ENCODE data around the gene ZNRD2.

- TF ChIP-seq EZH2phosphoT487 (IDR thresholded peaks at IDR 0.05; ENCODE audit: borderline replicate concordance) (no peak), ZNF274 (IDR thresholded peaks at IDR 0.05; ENCODE audit: low read depth, low read length) (no peak), ATF3 (IDR thresholded peaks at IDR 0.05) (no peak), POLR2A (IDR thresholded peaks at IDR 0.05; ENCODE audit: borderline replicate concordance, extremely low read depth, insufficient read depth, insufficient read length) (no peak), RAD21 (IDR thresholded peaks at IDR 0.05; ENCODE audit: low read depth) (no peak), EZH2 (IDR thresholded peaks at IDR 0.05) (no peak), ZFX (IDR thresholded peaks at IDR 0.05) (no peak), YY1 (IDR thresholded peaks at IDR 0.05; ENCODE audit: extremely low read depth, insufficient replicate concordance, low read depth, low read length) (no peak)
- TF ChIP-seq, protein P1, sequence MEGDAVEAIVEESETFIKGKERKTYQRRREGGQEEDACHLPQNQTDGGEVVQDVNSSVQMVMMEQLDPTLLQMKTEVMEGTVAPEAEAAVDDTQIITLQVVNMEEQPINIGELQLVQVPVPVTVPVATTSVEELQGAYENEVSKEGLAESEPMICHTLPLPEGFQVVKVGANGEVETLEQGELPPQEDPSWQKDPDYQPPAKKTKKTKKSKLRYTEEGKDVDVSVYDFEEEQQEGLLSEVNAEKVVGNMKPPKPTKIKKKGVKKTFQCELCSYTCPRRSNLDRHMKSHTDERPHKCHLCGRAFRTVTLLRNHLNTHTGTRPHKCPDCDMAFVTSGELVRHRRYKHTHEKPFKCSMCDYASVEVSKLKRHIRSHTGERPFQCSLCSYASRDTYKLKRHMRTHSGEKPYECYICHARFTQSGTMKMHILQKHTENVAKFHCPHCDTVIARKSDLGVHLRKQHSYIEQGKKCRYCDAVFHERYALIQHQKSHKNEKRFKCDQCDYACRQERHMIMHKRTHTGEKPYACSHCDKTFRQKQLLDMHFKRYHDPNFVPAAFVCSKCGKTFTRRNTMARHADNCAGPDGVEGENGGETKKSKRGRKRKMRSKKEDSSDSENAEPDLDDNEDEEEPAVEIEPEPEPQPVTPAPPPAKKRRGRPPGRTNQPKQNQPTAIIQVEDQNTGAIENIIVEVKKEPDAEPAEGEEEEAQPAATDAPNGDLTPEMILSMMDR (IDR thresholded peaks at IDR 0.05 in 2 of 3, conservative IDR thresholded peaks at IDR 0.05 in 1 of 3; ENCODE audit: borderline replicate concordance in 1 of 3, insufficient read depth in 1 of 3, low read depth in 2 of 3, low read length in 2 of 3), result no peak
- TF ChIP-seq, protein P2, sequence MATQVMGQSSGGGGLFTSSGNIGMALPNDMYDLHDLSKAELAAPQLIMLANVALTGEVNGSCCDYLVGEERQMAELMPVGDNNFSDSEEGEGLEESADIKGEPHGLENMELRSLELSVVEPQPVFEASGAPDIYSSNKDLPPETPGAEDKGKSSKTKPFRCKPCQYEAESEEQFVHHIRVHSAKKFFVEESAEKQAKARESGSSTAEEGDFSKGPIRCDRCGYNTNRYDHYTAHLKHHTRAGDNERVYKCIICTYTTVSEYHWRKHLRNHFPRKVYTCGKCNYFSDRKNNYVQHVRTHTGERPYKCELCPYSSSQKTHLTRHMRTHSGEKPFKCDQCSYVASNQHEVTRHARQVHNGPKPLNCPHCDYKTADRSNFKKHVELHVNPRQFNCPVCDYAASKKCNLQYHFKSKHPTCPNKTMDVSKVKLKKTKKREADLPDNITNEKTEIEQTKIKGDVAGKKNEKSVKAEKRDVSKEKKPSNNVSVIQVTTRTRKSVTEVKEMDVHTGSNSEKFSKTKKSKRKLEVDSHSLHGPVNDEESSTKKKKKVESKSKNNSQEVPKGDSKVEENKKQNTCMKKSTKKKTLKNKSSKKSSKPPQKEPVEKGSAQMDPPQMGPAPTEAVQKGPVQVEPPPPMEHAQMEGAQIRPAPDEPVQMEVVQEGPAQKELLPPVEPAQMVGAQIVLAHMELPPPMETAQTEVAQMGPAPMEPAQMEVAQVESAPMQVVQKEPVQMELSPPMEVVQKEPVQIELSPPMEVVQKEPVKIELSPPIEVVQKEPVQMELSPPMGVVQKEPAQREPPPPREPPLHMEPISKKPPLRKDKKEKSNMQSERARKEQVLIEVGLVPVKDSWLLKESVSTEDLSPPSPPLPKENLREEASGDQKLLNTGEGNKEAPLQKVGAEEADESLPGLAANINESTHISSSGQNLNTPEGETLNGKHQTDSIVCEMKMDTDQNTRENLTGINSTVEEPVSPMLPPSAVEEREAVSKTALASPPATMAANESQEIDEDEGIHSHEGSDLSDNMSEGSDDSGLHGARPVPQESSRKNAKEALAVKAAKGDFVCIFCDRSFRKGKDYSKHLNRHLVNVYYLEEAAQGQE (IDR thresholded peaks at IDR 0.05; ENCODE audit: low read depth), result no peak
Observed at GRCh38 chr11:65563601-65564000, 6.7 kb upstream of the ZNRD2 start.
